SH-SY5Y (cell line): ENCODE data around the gene FZD7.

Experiments used
- GATA2 ChIP-seq: IDR thresholded peaks from 2 replicates; pipeline ENCODE4 v1.6.1; 2011; ENCODE audit warnings: mild to moderate bottlenecking, low read depth, low read length
- GATA3 ChIP-seq: IDR thresholded peaks from 2 replicates; pipeline ENCODE4 v1.6.1; 2011; ENCODE audit warnings: low read depth, mild to moderate bottlenecking, low read length, moderate library complexity

Gene FZD7

GRCh38 chr2:202039278-202040078 lies 5.8 kb downstream of the FZD7 start:
- no peak for TF ChIP-seq GATA2
- no peak for TF ChIP-seq GATA3

GRCh38 chr2:202040079-202040844 lies 6.6 kb downstream of the FZD7 start:
- no peak for TF ChIP-seq GATA2
- no peak for TF ChIP-seq GATA3

- TF ChIP-seq GATA2, result no peak
- TF ChIP-seq GATA3, result no peak
These were observed 8.8 kb downstream of the FZD7 start for GRCh38 chr2:202042444-202042843.

GRCh38 chr2:202043475-202043874 lies 9.8 kb downstream of the FZD7 start:
- TF ChIP-seq GATA3 (no peak), GATA2 (no peak)

- TF ChIP-seq GATA2 (no peak), GATA3 (no peak)
These were observed 11.1 kb downstream of the FZD7 start for GRCh38 chr2:202044777-202045176.

- TF ChIP-seq GATA3, result no peak
- no peak for TF ChIP-seq GATA2
These were observed 12.9 kb downstream of the FZD7 start for GRCh38 chr2:202046572-202046971.

- no peak for TF ChIP-seq GATA3
- no peak for TF ChIP-seq GATA2
These were observed 15.6 kb downstream of the FZD7 start for GRCh38 chr2:202049092-202049728.

- TF ChIP-seq GATA3 (no peak), GATA2 (no peak)
These were observed 16.2 kb downstream of the FZD7 start for GRCh38 chr2:202049840-202050239.

GRCh38 chr2:202050652-202051051 lies 17.0 kb downstream of the FZD7 start:
- TF ChIP-seq GATA2 (no peak), GATA3 (no peak)

- TF ChIP-seq GATA3, result no peak
- no peak for TF ChIP-seq GATA2
These were observed 18.0 kb downstream of the FZD7 start for GRCh38 chr2:202051499-202052161.

GRCh38 chr2:202052235-202052634 lies 18.6 kb downstream of the FZD7 start:
- TF ChIP-seq GATA3 (no peak), GATA2 (no peak)

GRCh38 chr2:202054679-202055078 lies 21.0 kb downstream of the FZD7 start:
- TF ChIP-seq GATA3, result no peak
- no peak for TF ChIP-seq GATA2

- TF ChIP-seq GATA3 (no peak), GATA2 (no peak)
These were observed 23.0 kb downstream of the FZD7 start for GRCh38 chr2:202056611-202057010.

- no peak for TF ChIP-seq GATA2
- no peak for TF ChIP-seq GATA3
These were observed 26.6 kb downstream of the FZD7 start for GRCh38 chr2:202060218-202060617.
